GM23248 (cell line): ENCODE results near the gene ZMYM3.

Experiments
- EZH2 ChIP-seq: fragments of 200-600 bp; sonication (generic); IDR thresholded peaks from 2 replicates; pipeline ENCODE4 v1.6.1; 2018; ENCODE audit warnings: antibody characterized with exemption, mild to moderate bottlenecking; ENCODE audit not compliant: insufficient read depth, poor library complexity, severe bottlenecking
- EZH2phosphoT487 ChIP-seq: fragments of 200-600 bp; sonication (generic); IDR thresholded peaks from 2 replicates; pipeline ENCODE4 v1.6.1; 2018; ENCODE audit warnings: antibody characterized with exemption, moderate library complexity, mild to moderate bottlenecking, low read depth; ENCODE audit not compliant: insufficient read depth

DNA sequence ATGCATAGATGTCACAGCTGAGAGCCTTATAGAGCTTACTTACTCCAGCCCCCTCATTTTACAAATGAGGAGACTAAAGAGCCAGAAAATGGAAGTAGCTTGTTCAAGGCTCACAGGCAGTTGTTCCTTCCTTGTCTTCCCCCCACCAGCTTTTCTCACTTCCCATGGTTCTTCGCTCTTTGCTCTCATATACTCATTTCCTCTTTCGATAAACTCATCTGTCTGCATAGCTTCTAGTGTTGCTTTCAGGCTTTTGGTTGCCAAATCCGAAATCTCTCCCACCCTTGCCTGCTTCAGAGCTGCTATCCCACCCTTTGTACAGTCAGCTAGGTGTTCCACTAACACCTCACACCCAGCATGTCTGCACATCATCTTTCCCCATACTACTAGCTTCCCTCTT, 55.9 kb downstream of the ZMYM3 start:
- TF ChIP-seq EZH2phosphoT487 = no peak
- no peak for TF ChIP-seq EZH2
